GM18861 (cell line): Measurements from ENCODE around the gene CEP112.
A peak's percentile ranks its signal among the peaks of the same experiment; 100 is the strongest.

Source experiments
- ATAC-seq: cut with Tn5 transposase; IDR thresholded peaks from one replicate; pipeline ENCODE4 v1.9.1; 2021; ENCODE audit not compliant: unreplicated experiment

The CEP112 gene

GRCh38 chr17:66191593-66192377 lies at the start of gene CEP112:
Gene CEP112, minus strand, starts transcription at chr17:66192133.
- ATAC-seq: peak; percentile 45

DNA sequence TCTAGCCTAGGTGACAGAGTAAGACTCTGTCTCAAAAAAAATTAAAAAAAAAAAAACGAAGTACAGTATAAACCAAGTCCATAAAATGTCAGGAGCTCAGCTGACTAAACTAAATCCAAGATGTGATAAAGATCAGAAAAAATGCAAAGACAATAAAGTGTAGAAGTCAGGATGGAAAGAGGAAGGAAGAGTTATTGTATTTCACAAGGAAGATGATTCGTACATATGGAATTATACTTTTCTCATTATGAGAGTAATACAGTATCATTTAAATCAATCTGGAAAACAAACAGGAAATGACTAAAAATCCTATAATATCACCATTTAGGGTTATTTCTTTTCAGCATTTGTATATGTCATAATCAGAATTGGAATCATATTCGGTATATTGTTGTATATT lies 48.7 kb upstream of the CEP112 start:
- ATAC-seq: no peak

DNA sequence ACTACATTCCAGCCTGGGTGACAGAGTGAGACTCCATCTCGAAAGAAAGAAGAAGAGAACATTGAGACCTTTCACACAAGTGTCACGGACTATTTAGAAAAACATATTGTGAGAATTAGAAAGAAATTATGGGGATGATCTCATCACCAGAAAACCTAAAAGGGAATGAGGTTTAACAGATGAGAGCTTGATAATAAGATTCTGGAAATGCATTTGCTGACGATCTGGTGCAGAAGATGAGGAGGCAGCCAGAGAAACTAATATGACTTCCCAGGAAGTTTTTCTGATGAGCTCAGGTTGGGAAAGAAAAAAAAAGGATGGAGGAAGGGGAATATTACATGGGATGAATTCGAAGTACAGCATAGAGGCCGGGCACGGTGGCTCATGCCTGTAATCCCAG lies 48.1 kb upstream of the CEP112 start:
- no peak for ATAC-seq

DNA sequence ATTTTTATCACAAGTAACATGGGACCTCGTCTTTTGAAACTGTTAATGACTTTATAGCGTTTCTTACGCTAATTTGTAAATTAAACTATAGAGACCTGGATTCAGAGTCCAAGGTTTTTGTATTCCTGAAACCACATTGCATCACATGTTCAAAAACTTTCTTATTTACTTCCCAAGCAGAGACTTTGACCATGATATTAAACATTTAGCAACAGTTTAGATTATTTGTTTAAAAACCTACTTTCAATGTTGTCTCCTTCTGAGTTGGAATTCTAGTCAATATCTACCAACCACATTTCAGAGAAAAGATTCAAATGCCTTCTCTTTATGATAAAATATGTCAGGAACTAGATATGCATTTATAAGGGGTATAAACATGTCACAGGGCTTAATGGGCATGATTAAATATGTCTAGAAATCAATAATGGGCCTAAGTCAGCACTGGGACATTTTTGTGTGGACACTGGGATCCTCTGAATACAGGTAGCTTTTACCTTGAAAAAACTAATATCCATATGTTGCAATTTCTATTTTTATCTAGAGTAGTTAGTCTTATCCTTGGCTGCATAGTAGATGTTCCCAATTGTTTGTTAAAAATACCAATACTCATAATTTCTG lies 43.6 kb upstream of the CEP112 start:
- no peak for ATAC-seq

GRCh38 chr17:66234611-66235010 lies 42.7 kb upstream of the CEP112 start:
- no peak for ATAC-seq

GRCh38 chr17:66233023-66233753 lies 41.3 kb upstream of the CEP112 start:
- no peak for ATAC-seq

DNA sequence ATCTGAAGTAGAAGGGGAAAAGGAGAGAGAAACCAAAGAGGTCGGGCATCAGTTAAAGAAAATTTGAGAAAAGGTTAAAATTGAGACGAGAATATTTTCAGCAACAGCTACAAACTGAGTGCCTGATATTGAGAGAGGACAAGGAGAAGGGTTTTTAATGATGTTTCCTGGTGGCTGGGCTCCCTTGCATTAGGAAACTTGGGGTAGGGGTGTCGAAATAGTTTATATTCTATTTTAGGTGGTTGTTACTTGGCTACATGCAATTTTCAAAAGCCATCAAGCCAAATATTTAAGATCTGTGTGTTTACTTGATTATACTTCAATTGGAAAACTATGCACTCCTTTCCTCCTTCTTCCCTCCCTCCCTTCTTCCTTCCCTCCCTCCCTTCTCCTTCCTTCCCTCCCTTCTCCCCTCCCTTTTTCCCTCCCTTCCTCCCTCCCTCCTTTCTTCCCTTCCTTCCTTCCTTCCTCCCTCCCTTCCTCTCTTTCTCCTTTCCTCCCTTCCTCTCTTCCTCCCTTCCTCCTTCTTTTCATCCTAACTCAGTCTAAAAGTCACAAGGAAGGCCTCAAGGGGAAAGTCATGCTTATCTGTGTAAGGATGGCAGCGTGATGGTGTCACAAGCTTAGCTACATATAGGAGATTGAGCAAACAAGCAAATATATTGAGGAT lies 39.1 kb upstream of the CEP112 start:
- no peak for ATAC-seq

DNA sequence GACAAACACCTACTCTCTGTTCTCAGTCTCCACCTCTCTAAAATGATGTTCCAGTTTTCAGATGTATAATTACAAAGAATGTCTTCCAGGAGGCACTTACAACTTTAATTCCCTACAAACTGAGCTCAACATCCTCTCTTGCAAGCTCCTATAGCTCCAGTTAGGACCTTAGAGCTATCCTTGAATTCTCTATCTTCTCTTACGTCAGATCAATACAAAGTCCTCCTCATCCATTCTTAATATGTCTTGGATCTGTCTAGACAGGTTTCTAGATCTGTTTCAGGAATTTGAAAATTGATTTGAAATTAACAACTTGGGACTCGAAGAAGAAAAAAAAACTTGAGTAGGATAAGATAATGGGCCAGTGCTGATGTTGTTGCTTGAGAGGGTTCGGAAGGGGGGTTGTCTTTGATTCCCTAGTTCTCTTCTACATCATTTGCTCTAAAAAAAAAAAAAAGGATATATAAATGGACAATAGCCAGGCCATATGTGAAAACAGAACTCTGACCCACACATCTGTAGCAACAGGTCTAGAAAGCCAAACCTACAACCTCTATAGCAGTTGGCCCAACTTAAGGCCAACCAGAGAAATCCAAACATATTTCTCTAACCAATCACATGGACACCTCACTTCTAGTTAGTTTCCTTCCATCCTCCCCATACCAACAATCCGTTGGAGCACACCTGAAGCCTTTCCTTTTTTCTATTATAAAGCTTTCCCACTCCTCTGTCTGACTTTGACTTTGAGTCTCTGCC lies 38.0 kb upstream of the CEP112 start:
- ATAC-seq: no peak

DNA sequence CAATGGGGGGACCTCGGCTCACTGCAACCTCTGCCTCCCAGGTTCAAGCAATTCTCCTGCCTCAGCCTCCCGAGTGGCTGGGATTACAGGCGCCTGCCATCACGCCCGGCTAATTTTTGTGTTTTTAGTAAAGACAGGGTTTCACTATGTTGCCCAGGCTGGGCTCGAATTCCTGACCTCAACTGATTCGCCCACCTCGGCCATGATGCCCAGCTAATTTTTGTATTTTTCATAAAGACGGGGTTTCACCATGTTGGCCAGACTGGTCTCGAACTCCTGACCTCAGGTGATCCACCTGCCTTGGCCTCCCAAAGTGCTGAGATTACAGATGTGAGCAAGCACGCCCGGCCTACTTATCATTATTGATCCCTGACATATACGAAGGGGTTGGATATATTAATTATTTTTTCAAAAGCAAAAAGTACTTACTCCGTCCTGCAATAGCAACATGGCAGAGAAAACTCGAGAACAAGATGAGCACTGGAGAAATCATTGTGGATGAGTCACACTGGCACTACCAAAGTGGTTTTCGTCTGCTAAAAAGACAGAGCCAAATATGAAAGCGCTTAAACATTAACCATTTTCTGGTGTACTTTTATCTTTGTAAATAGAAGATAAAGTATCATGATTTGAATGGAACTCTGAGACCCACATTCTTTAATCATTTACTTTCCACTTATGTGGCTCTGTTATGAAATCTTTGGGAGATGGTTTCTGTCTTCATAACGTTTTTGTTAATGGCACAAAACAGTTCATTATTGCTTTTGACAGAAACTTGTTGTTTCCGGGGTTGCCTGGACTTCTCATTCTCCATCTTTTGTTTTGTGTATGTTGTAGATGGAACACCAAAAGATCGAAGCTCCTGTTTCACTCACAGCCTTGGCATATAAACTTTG lies 37.2 kb upstream of the CEP112 start, which contains the start of gene APOH:
APOH (minus strand) TSS at position 529 of the 896 bp plus-strand sequence; CDS start at position 493, 36 bp downstream.
- ATAC-seq: no peak

DNA sequence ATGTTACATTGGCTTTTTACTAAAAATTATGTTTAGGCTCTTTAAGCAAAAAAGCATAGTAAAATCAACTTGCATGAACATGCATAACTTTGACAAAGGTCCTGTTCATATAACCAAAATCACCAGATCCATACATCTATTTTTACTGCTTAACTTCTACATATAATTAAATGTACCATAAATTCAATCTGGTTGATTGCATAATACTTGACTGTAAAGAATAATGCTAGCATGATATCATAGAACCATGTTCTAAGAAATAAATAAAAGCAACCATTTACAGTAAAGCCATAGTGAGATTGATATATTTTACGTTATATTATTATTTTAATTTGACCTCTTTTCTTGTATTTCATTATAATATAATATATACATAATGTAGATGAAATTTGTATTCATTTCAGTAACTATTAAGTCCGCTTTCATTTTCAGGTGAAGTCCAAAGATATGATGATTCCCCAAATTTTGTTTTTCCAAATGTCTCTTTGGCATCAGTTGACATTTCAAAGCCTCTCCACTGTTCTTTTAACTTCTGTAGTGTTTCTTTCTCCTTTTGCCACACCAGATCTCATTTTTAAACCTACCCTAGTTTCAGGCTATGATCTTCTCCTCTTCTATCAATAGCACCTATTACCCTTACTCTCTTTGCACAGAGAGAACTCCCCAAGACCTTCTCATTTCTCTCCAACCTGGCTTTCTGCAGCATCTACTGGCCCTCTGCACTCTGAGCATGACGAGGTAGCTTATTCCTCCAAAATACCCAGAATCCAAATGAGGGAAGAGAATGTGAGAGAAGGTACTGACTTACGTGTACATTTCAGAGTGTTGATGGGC lies 35.5 kb upstream of the CEP112 start:
- ATAC-seq: no peak

- ATAC-seq: no peak
Measured at GRCh38 chr17:66222798-66223350, 30.9 kb upstream of the CEP112 start.

DNA sequence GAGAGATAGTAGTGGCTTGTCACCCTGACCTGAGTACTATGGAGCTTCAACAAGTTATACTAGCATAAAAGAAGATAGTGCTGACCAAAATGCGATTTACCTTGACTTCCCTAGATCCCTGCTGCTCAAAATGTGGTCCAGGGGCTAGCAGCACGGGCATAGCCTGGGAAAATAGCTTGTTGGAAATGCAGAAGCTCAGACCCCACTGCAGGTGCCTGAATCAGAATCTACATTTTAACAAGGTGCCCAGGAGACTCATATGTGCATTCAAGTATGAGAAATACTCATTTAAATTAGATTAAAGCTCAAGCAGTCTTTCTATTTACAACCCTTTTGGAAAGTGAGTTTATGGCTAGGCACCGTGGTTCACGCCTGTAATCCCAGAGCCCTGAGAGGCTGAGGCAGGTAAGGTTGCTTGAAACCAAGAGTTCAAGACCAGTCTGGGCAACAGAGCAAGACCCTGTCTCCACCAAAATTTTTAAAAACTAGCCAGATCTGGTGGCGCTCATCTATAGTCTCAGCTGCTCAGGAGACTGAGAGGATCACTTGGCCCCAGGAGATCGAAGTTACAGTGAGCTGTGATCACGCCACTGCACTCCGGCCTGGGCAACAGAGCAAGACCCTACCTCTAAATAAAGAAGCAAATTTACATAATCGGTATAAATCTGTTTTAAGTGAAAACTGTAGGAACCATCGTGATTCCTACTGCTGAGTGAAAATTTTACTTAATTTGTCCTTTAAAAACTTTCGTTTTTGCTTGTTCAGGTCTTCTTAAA lies 30.0 kb upstream of the CEP112 start:
- no peak for ATAC-seq

GRCh38 chr17:66221343-66221742 lies 29.4 kb upstream of the CEP112 start:
- no peak for ATAC-seq

DNA sequence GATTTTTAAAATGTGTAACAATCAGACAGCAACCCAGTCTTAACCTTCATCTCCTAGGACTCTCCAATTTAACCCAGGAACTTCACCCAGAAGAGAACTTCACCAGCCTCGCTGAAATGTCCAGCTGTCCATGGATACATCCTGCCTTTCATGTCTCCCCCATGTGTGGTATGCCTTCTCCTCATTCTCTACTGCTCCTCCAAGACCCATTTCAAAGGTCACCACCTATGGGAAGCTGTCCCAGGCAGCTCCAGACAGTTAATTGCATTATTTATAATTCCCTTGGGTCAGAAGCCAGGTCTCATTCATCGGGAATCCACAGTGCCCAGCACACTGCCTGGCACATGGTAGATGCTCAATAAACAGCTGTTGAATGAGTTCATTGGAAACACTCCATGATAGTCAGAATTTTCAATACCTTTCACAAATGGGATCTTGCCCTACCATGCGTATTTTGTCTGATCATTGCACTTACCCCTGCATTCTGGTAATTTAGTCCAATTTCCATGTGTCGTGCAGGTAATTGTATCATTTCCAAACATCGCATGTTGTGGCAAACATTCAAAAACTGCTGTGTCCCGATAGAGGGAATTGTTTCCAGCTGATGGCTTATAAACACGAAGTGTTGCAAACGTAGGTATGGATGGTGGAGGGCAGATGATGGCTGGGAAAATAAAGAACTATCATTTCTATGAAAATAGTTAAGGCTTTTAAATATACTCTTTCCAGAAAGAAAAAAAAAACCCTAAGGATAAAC lies 28.3 kb upstream of the CEP112 start:
- ATAC-seq: no peak

DNA sequence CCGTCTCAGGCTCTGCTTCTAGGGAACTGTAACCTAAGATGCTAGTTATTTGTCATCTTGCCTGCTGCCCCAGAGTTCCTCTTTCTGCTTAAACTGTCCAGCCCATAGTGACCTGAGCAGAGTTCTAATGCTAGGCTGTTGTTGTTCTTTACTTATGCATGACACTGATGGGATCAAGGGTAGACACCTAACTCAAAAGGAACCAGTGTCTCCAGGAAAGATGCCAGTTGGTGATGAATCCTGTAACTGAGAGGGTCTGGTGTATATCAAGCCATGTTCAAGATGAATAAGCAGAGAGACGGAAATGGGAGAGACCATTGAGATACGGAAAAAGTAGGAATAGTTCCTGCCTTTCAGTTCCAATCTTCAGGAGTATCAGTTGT lies 23.6 kb upstream of the CEP112 start:
- ATAC-seq: no peak

DNA sequence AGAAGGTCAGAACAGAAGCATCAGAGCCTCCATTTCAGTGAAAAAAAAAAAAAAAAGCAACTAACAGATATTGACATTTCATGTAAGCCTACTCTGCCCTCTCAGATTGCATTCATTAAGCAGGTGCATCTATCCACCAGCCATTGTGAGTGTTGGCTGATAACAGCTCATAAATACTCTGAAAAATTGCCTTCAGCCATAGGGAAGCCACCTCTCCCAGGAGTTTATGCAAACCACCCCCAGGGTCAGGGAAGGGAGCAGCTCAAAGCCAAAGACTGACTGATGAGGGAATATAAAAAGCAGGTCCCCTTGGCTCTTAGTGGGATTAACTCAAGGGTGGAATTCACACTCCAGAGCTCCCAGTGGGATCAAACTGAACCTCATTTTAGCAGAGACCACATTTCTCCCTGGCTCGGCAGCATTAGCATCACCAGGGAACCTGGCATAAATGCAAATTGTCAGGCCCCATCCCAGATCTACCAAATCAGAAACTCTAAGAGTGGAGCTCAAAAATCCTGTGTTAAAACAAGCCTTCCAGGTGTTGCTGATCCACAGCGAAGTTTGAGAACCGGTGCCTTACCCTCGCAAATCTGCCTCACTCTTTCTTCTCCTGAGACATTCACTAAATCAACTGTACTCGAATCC lies 23.1 kb upstream of the CEP112 start:
- no peak for ATAC-seq
